Right lobe of liver (tissue), 6 donors: Measurements from ENCODE around the gene MYO5B. TPM values are rescaled to one million over a fixed set of nuclear protein-coding genes. Genes with fewer than 3 reads are reported as not detected.

Experiments used
- ATAC-seq, 4 donors: fragments of 200-7000 bp; cut with Tn5 transposase; one replicate each; pipeline ENCODE4 v1.9.1; 2020; ENCODE audit warnings: mild to moderate bottlenecking in 4 of 4, moderate library complexity in 4 of 4
- DNase-seq, 3 donors: peaks; one replicate each; pipeline ENCODE4 v3.0.0-alpha.2; 2020
- H3K27ac ChIP-seq, 3 donors: fragments of 200-600 bp; one replicate each; pipeline ENCODE4 v1.8.0; 2022
- H3K27me3 ChIP-seq, 2 donors: fragments of 200-600 bp; one replicate each; pipeline ENCODE4 v1.8.0; 2022
- H3K36me3 ChIP-seq, 4 donors: fragments of 200-600 bp; sonication (generic) in 1 of 4; one replicate each; pipeline versions ENCODE4 v1.5.1 to v1.8.0; 2017 to 2022; ENCODE audit warnings: control low read depth in 1 of 4
- H3K4me1 ChIP-seq, 4 donors: fragments of 200-600 bp; sonication (generic) in 1 of 4; one replicate each; pipeline versions ENCODE4 v1.5.1 to v1.8.0; 2017 to 2022; ENCODE audit warnings: control low read depth in 1 of 4
- H3K4me3 ChIP-seq, 3 donors: fragments of 200-600 bp; one replicate each; pipeline ENCODE4 v1.8.0; 2022
- H3K9me3 ChIP-seq, 4 donors: fragments of 200-600 bp; sonication (generic) in 1 of 4; one replicate each; pipeline versions ENCODE4 v1.5.1 to v1.8.0; 2017 to 2022; ENCODE audit warnings: control low read depth in 1 of 4
- CTCF ChIP-seq, 4 donors: fragments of 200-600 bp in 3 of 4; fragments of 450-650 bp in 1 of 4; IDR thresholded peaks; one replicate each; pipeline versions ENCODE4 v1.5.1 to v1.8.0; 2016 to 2022; ENCODE audit warnings: antibody characterized with exemption in 4 of 4, mild to moderate bottlenecking in 2 of 4
- POLR2A ChIP-seq: fragments of 450-650 bp; IDR thresholded peaks from one replicate; pipeline ENCODE4 v1.6.1; 2017; ENCODE audit warnings: antibody characterized with exemption, mild to moderate bottlenecking
- WGBS: methylation state at CpG from one replicate; pipeline ENCODE4 v1.1.6; 2018; ENCODE audit warnings: low coverage, low lambda C conversion rate; ENCODE audit not compliant: insufficient coverage; ENCODE audit errors: missing lambda C conversion rate; 5-methylcytosine and 5-hydroxymethylcytosine counted together
- intact Hi-C, 2 donors: fragments of 100-400 bp; cut with DNase I; formaldehyde crosslinking; loops; one replicate each; pipeline versions ENCODE4 v1.11.2 to v1.14.1; 2022
- total RNA-seq, 6 experiments: library from RNA; depleted of rRNA in 2 of 6; stranded (reverse); fragments of >200 nt in 2 of 6; fragmentation: NEBNext Ultra II Directional in 3 of 6; extraction: Animal tissue kit (Norgen Biotek cat#: 25700) in 3 of 6; gene quantifications; one replicate each; pipeline versions ENCODE4 v1.1.0 to v1.2.4, GENCODE V29; 2016 to 2023
- donor health status: DM: no; HTN: yes; CAD: no.
- donor health status: DM: no; HTN: no; CAD: no.
- donor health status: DM: no; HTN: no; CAD: no.
- donor health status: DM: no; HTN: yes; CAD: no.
- donor health status: DM: no; HTN: yes; CAD: no.

MYO5B gene
- total RNA-seq, 6 experiments from 2014 or later: 13.4 to 25.1 (median 16.6) TPM

DNA sequence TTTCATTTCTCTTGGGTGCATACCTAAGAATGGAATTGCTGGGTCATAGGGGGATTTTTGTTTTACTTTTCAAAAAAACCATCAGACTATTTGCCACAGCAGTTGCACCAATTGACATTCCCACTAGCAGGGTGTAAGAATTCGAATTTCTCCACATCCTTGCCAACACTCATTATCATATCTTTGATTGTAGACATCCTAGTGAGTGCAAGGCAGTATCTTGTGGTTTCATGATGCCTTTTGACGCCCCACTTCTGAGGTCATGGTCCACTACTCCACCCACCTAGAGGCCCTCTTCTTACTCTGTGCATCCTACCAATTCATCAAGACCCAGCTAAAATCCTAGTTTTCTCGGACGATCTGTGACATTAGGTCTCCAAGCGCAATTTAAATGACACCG, 161.9 kb downstream of the MYO5B start:
- no peaks in the 10 kb centered on the region for H3K27me3 ChIP-seq
- no peaks in the 10 kb centered on the region for H3K4me1 ChIP-seq
- H3K27ac ChIP-seq: no peak overlapping the region
- 73% methylated on average over 6 of the region's 6 CpGs for WGBS
- TF ChIP-seq CTCF (IDR thresholded peaks at IDR 0.05): no peak
- no peak for TF ChIP-seq POLR2A
- intact Hi-C loops: no loop called here
- no peak overlapping the region for H3K4me3 ChIP-seq
- H3K9me3 ChIP-seq: no peaks in the 10 kb centered on the region
- DNase-seq (no peak), ATAC-seq (no peak)
- no peaks in the 10 kb centered on the region for H3K36me3 ChIP-seq

GRCh38 chr18:50030146-50030545, 164.8 kb downstream of the MYO5B start:
- 63% methylated on average over 4 of the region's 4 CpGs for WGBS
- H3K4me3 ChIP-seq: no peak overlapping the region
- no peaks in the 10 kb centered on the region for H3K9me3 ChIP-seq
- H3K27me3 ChIP-seq: no peaks in the 10 kb centered on the region
- no peaks in the 10 kb centered on the region for H3K36me3 ChIP-seq
- DNase-seq: no peak
- ATAC-seq: no peak
- TF ChIP-seq POLR2A (no peak), CTCF (IDR thresholded peaks at IDR 0.05) (no peak)
- H3K4me1 ChIP-seq: no peaks in the 10 kb centered on the region
- intact Hi-C loops: no loop called here
- H3K27ac ChIP-seq: no peak overlapping the region

DNA sequence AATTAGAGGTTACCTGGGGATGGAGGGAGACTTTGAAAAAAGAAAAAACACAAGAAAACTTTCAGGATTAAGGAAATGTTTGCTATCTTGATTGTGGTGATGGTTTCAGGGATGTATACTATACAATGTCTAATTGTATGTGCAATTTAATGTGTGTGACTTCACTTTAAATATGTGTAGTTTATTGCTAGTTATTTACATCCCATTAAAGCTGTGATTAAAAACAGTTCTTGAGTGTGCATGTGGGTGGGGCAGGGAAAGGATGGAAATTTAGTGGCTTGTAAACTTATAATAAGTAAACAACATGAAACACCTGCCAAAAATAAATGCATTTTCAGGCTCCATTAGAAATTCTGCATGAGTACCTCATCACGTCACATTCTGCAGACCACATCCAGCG, 167.0 kb downstream of the MYO5B start:
- Histone ChIP-seq H3K9me3 (no peaks in the 10 kb centered on the region), H3K27ac (no peak overlapping the region), H3K4me3 (no peak overlapping the region), H3K27me3 (no peaks in the 10 kb centered on the region), H3K4me1 (peaks cover 0 to 9% (median 2%) of the 10 kb centered on the region in 4 donors), H3K36me3 (no peaks in the 10 kb centered on the region)
- TF ChIP-seq POLR2A (no peak), CTCF (IDR thresholded peaks at IDR 0.05) (no peak)
- no peak for DNase-seq
- intact Hi-C loops: no loop called here
- no peak for ATAC-seq
- WGBS: 69% methylated on average over 2 of the region's 2 CpGs

- H3K9me3 ChIP-seq: no peaks in the 10 kb centered on the region
- WGBS: 11% methylated on average over 3 of the region's 3 CpGs
- no peaks in the 10 kb centered on the region for H3K36me3 ChIP-seq
- H3K4me1 ChIP-seq: peaks cover 0 to 9% (median 2%) of the 10 kb centered on the region in 4 donors
- H3K27ac ChIP-seq: no peak overlapping the region
- TF ChIP-seq POLR2A: no peak
- TF ChIP-seq CTCF (IDR thresholded peaks at IDR 0.05): no peak
- H3K4me3 ChIP-seq: no peak overlapping the region
- ATAC-seq (peak; percentile 94 to 98 (median 98)), DNase-seq (peak in 1 of 3 donors; percentile 64)
- intact Hi-C loops: no loop called here
- H3K27me3 ChIP-seq: no peaks in the 10 kb centered on the region
These were observed 170.5 kb downstream of the MYO5B start for GRCh38 chr18:50024466-50024865.

DNA sequence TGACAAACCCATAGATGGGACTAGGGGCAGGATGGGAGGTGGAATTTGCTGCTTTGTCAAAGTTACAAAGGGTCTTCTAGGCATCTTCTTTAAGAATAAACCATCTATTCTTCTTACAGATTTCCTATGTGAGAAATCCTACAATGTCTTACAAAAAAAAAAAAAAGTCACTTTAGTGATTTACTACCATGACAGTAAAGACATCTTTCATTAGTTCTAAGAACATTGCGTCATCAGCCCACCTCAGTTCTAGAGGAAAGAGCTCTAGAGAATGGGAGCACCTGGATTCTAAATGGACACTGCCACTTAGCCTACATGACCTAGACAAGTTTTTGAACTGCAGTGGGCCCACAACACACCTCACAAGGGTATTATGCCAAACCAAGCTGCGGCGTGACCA, 172.0 kb downstream of the MYO5B start:
- intact Hi-C loops: no loop called here

More for the DNA sequence above, 172.0 kb downstream of the MYO5B start:
- Histone ChIP-seq H3K36me3 (no peaks in the 10 kb centered on the region), H3K27me3 (no peaks in the 10 kb centered on the region), H3K9me3 (no peaks in the 10 kb centered on the region), H3K27ac (no peak overlapping the region), H3K4me3 (no peak overlapping the region), H3K4me1 (peaks cover 0 to 9% (median 2%) of the 10 kb centered on the region in 4 donors)
- DNase-seq (no peak), ATAC-seq (no peak)
- 100% methylated on average over 1 of the region's 3 CpGs for WGBS
- TF ChIP-seq POLR2A: no peak
- TF ChIP-seq CTCF (IDR thresholded peaks at IDR 0.05): no peak
